Measurements from ENCODE around the gene PRSS36.
"Not testable (repeated sequence)": the region's sequence is repeated elsewhere in the genome, so short reads cannot be mapped to it uniquely, and the experiment has no call there.

Gene PRSS36

GRCh38 chr16:31141489-31142108 is 8.3 kb downstream of the PRSS36 start:
- peak; percentile 27 for DNase-seq (ENCODE audit: low read depth)

GRCh38 chr16:31141071-31141469 is 8.8 kb downstream of the PRSS36 start:
- not testable (repeated sequence) for DNase-seq (ENCODE audit: low read depth)

GRCh38 chr16:31138621-31139578 is 11.0 kb downstream of the PRSS36 start:
- DNase-seq (ENCODE audit: low read depth), result no peak

- DNase-seq (ENCODE audit: low read depth), result not testable (repeated sequence)
These were observed 12.9 kb downstream of the PRSS36 start for GRCh38 chr16:31136822-31137499.

GRCh38 chr16:31136287-31136662 is 13.6 kb downstream of the PRSS36 start:
- no peak for DNase-seq (ENCODE audit: low read depth)

- DNase-seq (ENCODE audit: low read depth), result no peak
These were observed 14.2 kb downstream of the PRSS36 start, which contains the start of gene PRSS8 for GRCh38 chr16:31135535-31136286. Gene PRSS8 (minus strand): TSS chr16:31135727. CDS start chr16:31135498, 229 bp downstream.

- DNase-seq (ENCODE audit: low read depth), result no peak
These were observed 15.0 kb downstream of the PRSS36 start for GRCh38 chr16:31134625-31135534.

- DNase-seq (ENCODE audit: low read depth), result no peak
These were observed 15.7 kb downstream of the PRSS36 start for GRCh38 chr16:31134091-31134571.

- no peak for DNase-seq (ENCODE audit: low read depth)
These were observed 16.8 kb downstream of the PRSS36 start for GRCh38 chr16:31133046-31133501.

- DNase-seq (ENCODE audit: low read depth), result no peak
These were observed 17.4 kb downstream of the PRSS36 start for GRCh38 chr16:31132303-31132979.

GRCh38 chr16:31131841-31132271 is 18.0 kb downstream of the PRSS36 start:
- DNase-seq (ENCODE audit: low read depth), result no peak

- DNase-seq (ENCODE audit: low read depth), result no peak
These were observed 18.4 kb downstream of the PRSS36 start for GRCh38 chr16:31131416-31131815.

GRCh38 chr16:31130899-31131298 is 19.0 kb downstream of the PRSS36 start:
- no peak for DNase-seq (ENCODE audit: low read depth)

GRCh38 chr16:31130336-31130891 is 19.5 kb downstream of the PRSS36 start:
- DNase-seq (ENCODE audit: low read depth), result no peak

GRCh38 chr16:31129568-31130335 is 20.1 kb downstream of the PRSS36 start:
- no peak for DNase-seq (ENCODE audit: low read depth)

- DNase-seq (ENCODE audit: low read depth), result no peak
These were observed 20.9 kb downstream of the PRSS36 start for GRCh38 chr16:31128711-31129567.

- no peak for DNase-seq (ENCODE audit: low read depth)
These were observed 22.7 kb downstream of the PRSS36 start for GRCh38 chr16:31127182-31127581.

GRCh38 chr16:31125844-31126243 is 24.0 kb downstream of the PRSS36 start:
- no peak for DNase-seq (ENCODE audit: low read depth)
